ENCODE results near the gene ZNF836. TPM values are rescaled to one million over a fixed set of nuclear protein-coding genes. Genes with fewer than 3 reads are reported as not detected.

The ZNF836 gene
- total RNA-seq, 1 donor from 2014 or later, result 4.8 TPM

- Histone ChIP-seq H3K4me3 (ENCODE audit: low read depth, low read length) (no peak overlapping the region), H3K27me3 (ENCODE audit: control insufficient read depth, insufficient read depth, low read length) (no peaks in the 10 kb centered on the region), H3K36me3 (ENCODE audit: control insufficient read depth, insufficient read depth, low read length) (no peaks in the 10 kb centered on the region)
- no peak for DNase-seq (ENCODE audit: low read depth)
- TF ChIP-seq, protein P1, sequence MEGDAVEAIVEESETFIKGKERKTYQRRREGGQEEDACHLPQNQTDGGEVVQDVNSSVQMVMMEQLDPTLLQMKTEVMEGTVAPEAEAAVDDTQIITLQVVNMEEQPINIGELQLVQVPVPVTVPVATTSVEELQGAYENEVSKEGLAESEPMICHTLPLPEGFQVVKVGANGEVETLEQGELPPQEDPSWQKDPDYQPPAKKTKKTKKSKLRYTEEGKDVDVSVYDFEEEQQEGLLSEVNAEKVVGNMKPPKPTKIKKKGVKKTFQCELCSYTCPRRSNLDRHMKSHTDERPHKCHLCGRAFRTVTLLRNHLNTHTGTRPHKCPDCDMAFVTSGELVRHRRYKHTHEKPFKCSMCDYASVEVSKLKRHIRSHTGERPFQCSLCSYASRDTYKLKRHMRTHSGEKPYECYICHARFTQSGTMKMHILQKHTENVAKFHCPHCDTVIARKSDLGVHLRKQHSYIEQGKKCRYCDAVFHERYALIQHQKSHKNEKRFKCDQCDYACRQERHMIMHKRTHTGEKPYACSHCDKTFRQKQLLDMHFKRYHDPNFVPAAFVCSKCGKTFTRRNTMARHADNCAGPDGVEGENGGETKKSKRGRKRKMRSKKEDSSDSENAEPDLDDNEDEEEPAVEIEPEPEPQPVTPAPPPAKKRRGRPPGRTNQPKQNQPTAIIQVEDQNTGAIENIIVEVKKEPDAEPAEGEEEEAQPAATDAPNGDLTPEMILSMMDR (IDR thresholded peaks at IDR 0.05; ENCODE audit: insufficient read depth, low read length, poor library complexity, severe bottlenecking), result no peak
These were observed 926 bp upstream of the ZNF836 start for GRCh38 chr19:52172347-52172746.

DNA sequence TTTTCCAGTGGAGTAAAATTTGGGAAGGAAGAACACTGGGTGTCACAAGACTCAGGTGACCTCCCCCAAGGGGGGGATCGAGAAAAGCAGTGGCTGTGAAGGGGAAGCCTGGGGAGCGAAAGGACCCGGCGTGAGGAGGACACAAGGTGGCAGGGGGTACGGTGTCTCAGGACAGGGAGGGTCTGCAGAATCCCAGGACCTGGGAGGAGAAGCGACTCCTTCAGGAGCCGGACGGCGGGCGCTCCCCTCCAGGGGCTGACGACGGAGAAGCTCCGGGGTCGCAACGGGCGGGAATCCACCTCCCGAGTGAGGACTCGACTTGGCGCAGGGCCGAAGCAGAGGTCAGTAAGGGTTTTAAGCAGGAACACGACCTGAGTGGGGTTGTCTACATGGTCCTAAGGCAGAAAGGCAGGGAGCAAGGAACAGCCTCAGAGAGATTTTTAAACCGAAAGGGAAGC is 529 bp downstream of the ZNF836 start:
- Histone ChIP-seq H3K4me3 (ENCODE audit: low read depth, low read length) (peak overlapping the region; percentile 92), H3K36me3 (ENCODE audit: control insufficient read depth, insufficient read depth, low read length) (no peaks in the 10 kb centered on the region), H3K27me3 (ENCODE audit: control insufficient read depth, insufficient read depth, low read length) (no peaks in the 10 kb centered on the region)
- DNase-seq (ENCODE audit: low read depth), result no peak
- TF ChIP-seq, protein P1 (IDR thresholded peaks at IDR 0.05; ENCODE audit: insufficient read depth, low read length, poor library complexity, severe bottlenecking), result no peak

GRCh38 chr19:52170304-52170703 is 1.1 kb downstream of the ZNF836 start:
- no peaks in the 10 kb centered on the region for H3K27me3 ChIP-seq (ENCODE audit: control insufficient read depth, insufficient read depth, low read length)
- no peak for DNase-seq (ENCODE audit: low read depth)
- H3K36me3 ChIP-seq (ENCODE audit: control insufficient read depth, insufficient read depth, low read length), result no peaks in the 10 kb centered on the region
- TF ChIP-seq, protein P1 (IDR thresholded peaks at IDR 0.05; ENCODE audit: insufficient read depth, low read length, poor library complexity, severe bottlenecking), result no peak
- peak overlapping the region; percentile 92 for H3K4me3 ChIP-seq (ENCODE audit: low read depth, low read length)

GRCh38 chr19:52155596-52156359 is 15.6 kb downstream of the ZNF836 start:
- Histone ChIP-seq H3K36me3 (ENCODE audit: control insufficient read depth, insufficient read depth, low read length) (peaks cover 1% of the 10 kb centered on the region), H3K27me3 (ENCODE audit: control insufficient read depth, insufficient read depth, low read length) (no peaks in the 10 kb centered on the region), H3K4me3 (ENCODE audit: low read depth, low read length) (no peak overlapping the region)
- DNase-seq (ENCODE audit: low read depth), result no peak
- TF ChIP-seq, protein P1 (IDR thresholded peaks at IDR 0.05; ENCODE audit: insufficient read depth, low read length, poor library complexity, severe bottlenecking), result no peak

- TF ChIP-seq, protein P1 (IDR thresholded peaks at IDR 0.05; ENCODE audit: insufficient read depth, low read length, poor library complexity, severe bottlenecking), result no peak
- Histone ChIP-seq H3K36me3 (ENCODE audit: control insufficient read depth, insufficient read depth, low read length) (no peaks in the 10 kb centered on the region), H3K27me3 (ENCODE audit: control insufficient read depth, insufficient read depth, low read length) (no peaks in the 10 kb centered on the region), H3K4me3 (ENCODE audit: low read depth, low read length) (no peak overlapping the region)
- DNase-seq (ENCODE audit: low read depth), result no peak
These were observed 23.2 kb downstream of the ZNF836 start for GRCh38 chr19:52148256-52148655.

Data from kidney epithelial cell (primary cell).